B cell (primary cell): ENCODE data around the gene TSPAN9. TPM values are rescaled to one million over a fixed set of nuclear protein-coding genes. Genes with fewer than 3 reads are reported as not detected.

Experiments
- ATAC-seq: fragments of 200-7000 bp; cut with Tn5 transposase; one replicate; pipeline ENCODE4 v1.10.0; 2021; ENCODE audit warnings: low read depth, mild to moderate bottlenecking, moderate number of reproducible peaks, moderate library complexity
- CTCF ChIA-PET: fragments of 350-600 bp; sonication (Branson Sonifier 250); formaldehyde crosslinking; loops from one replicate; lab custom pipeline; 2021; ENCODE audit warnings: antibody characterized with exemption, inconsistent platforms; lab: Charles Lee
- POLR2A ChIA-PET: fragments of 350-600 bp; sonication (Branson Sonifier 250); formaldehyde crosslinking; loops from one replicate; lab custom pipeline; 2021; ENCODE audit warnings: antibody characterized with exemption; lab: Charles Lee
- DNase-seq: peaks from one replicate; pipeline ENCODE4 v3.0.0; 2013
- H2AFZ ChIP-seq: 2 replicates; pipeline ENCODE4 v1.6.1; 2012; ENCODE audit warnings: mild to moderate bottlenecking, low read depth, low read length; ENCODE audit not compliant: insufficient read depth, poor library complexity, severe bottlenecking
- H3K27ac ChIP-seq, 2 donors: 1 replicate in 1 of 2; 2 replicates in 1 of 2; pipeline ENCODE4 v1.5.1; 2012 to 2013; ENCODE audit warnings: low read length in 2 of 2, mild to moderate bottlenecking in 2 of 2, moderate library complexity in 1 of 2
- H3K27me3 ChIP-seq, 4 experiments: fragments of 200-600 bp in 1 of 4; sonication (generic) in 1 of 4; replicated peaks in 1 of 4; 1 replicate in 2 of 4; 2 replicates in 2 of 4; pipeline versions ENCODE4 v1.6.1 to v1.7.0; 2013 to 2016; ENCODE audit warnings: low read length in 3 of 4, mild to moderate bottlenecking in 2 of 4, mixed read lengths in 1 of 4, moderate library complexity in 1 of 4; ENCODE audit not compliant: insufficient read depth in 4 of 4, control insufficient read depth in 3 of 4; ENCODE audit errors: control extremely low read depth in 1 of 4
- H3K36me3 ChIP-seq, 2 experiments: replicated peaks in 1 of 2; 1 replicate in 1 of 2; 2 replicates in 1 of 2; pipeline versions ENCODE4 v1.6.1 to v1.7.1; 2013; ENCODE audit warnings: low read length in 1 of 2; ENCODE audit not compliant: insufficient read depth in 2 of 2, control insufficient read depth in 1 of 2; ENCODE audit errors: control extremely low read depth in 1 of 2, extremely low read depth in 1 of 2
- H3K4me1 ChIP-seq, 2 donors: fragments of 200-600 bp in 1 of 2; sonication (generic) in 1 of 2; 1 replicate in 1 of 2; 2 replicates in 1 of 2; pipeline versions ENCODE4 v1.5.1 to v1.6.1; 2013 to 2017; ENCODE audit warnings: low read length in 2 of 2; ENCODE audit not compliant: control insufficient read depth in 2 of 2, insufficient read depth in 2 of 2
- H3K4me2 ChIP-seq: replicated peaks from 2 replicates; pipeline ENCODE3; 2012; ENCODE audit warnings: mild to moderate bottlenecking, low read depth, low read length; ENCODE audit not compliant: poor library complexity, severe bottlenecking
- H3K4me3 ChIP-seq, 5 experiments: fragments of 200-600 bp in 1 of 5; sonication (generic) in 1 of 5; 1 replicate in 3 of 5; 2 replicates in 2 of 5; pipeline versions ENCODE4 v1.5.1 to v1.7.0; 2011 to 2016; ENCODE audit warnings: low read length in 4 of 5, mild to moderate bottlenecking in 4 of 5, low read depth in 2 of 5, control low read depth in 1 of 5, moderate library complexity in 1 of 5; ENCODE audit not compliant: insufficient read depth in 1 of 5; ENCODE audit errors: control extremely low read depth in 1 of 5, extremely low read depth in 1 of 5
- H3K79me2 ChIP-seq: fragments of 200-600 bp; sonication (generic); one replicate; pipeline ENCODE4 v1.6.0; 2016; ENCODE audit warnings: low read length; ENCODE audit not compliant: control insufficient read depth, insufficient read depth
- H3K9ac ChIP-seq: fragments of 200-600 bp; sonication (generic); 2 replicates; pipeline ENCODE4 v1.6.1; 2017; ENCODE audit warnings: mild to moderate bottlenecking, low read length, moderate library complexity
- H3K9me3 ChIP-seq, 3 donors: one replicate each; pipeline versions ENCODE4 v1.6.1 to v1.7.1; 2013; ENCODE audit warnings: low read length in 2 of 3; ENCODE audit not compliant: control insufficient read depth in 2 of 3, insufficient read depth in 1 of 3; ENCODE audit errors: control extremely low read depth in 1 of 3
- H4K20me1 ChIP-seq: 2 replicates; pipeline ENCODE4 v1.6.0; 2012; ENCODE audit warnings: mild to moderate bottlenecking, low read length; ENCODE audit not compliant: insufficient read depth, control insufficient read depth, poor library complexity, severe bottlenecking
- H3K27ac Mint-ChIP-seq: one replicate; pipeline ENCODE4 v1.8.0; 2021; ENCODE audit warnings: mixed read lengths
- H3K27me3 Mint-ChIP-seq: one replicate; pipeline ENCODE4 v1.8.0; 2021; ENCODE audit warnings: mixed read lengths
- H3K4me1 Mint-ChIP-seq: one replicate; pipeline ENCODE4 v1.8.0; 2021; ENCODE audit warnings: mixed read lengths
- H3K4me3 Mint-ChIP-seq: one replicate; pipeline ENCODE4 v1.8.0; 2021; ENCODE audit warnings: mixed read lengths
- H3K9me3 Mint-ChIP-seq: one replicate; pipeline ENCODE4 v1.8.0; 2022; ENCODE audit warnings: mixed read lengths; ENCODE audit not compliant: insufficient read depth
- CTCF ChIP-seq: fragments of 200-600 bp; IDR thresholded peaks from one replicate; pipeline ENCODE4 v1.8.0; 2022; ENCODE audit warnings: antibody characterized with exemption, mild to moderate bottlenecking
- EZH2 ChIP-seq: IDR thresholded peaks from 2 replicates; pipeline ENCODE4 v1.6.1; 2012; ENCODE audit warnings: borderline replicate concordance, low read depth, mild to moderate bottlenecking, moderate library complexity, low read length; ENCODE audit not compliant: insufficient read depth, poor library complexity, severe bottlenecking
- WGBS: methylation state at CpG from one replicate; pipeline ENCODE4 v1.1.5; 2013; ENCODE audit warnings: missing lambda C conversion rate; ENCODE audit not compliant: insufficient coverage; 5-methylcytosine and 5-hydroxymethylcytosine counted together
- intact Hi-C: fragments of 100-400 bp; cut with micrococcal nuclease; formaldehyde crosslinking; loops from one replicate; pipeline ENCODE4 v1.10.0; 2022
- polyA plus RNA-seq: library from polyadenylated mRNA; depleted of rRNA; stranded (reverse); fragments of >200 nt; gene quantifications from 2 replicates; pipeline ENCODE4 v1.2.3, GENCODE V29; 2012
- total RNA-seq, 2 donors: library from RNA; stranded (reverse); fragments of 120-200 nt in 1 of 2; gene quantifications; 1 replicate in 1 of 2; 2 replicates in 1 of 2; pipeline versions ENCODE4 v1.2.3 to v1.2.4, GENCODE V29; 2013 to 2022

Gene TSPAN9
- total and polyA plus RNA-seq, 2 donors (not counting 1 experiment from before 2014, with no cell fraction given): 0.15 to 0.37 TPM

- ChIA-PET CTCF (no interaction called here), POLR2A (no interaction called here)
- Mint-ChIP-seq H3K27me3 (peaks cover 25% of the 10 kb centered on the region), H3K9me3 (no peaks in the 10 kb centered on the region), H3K4me3 (no peak overlapping the region), H3K27ac (no peak overlapping the region), H3K4me1 (no peaks in the 10 kb centered on the region)
- DNase-seq: no peak
- no peak overlapping the region for H3K4me2 ChIP-seq
- 77% methylated on average over 16 of the region's 16 CpGs for WGBS
- H3K27ac ChIP-seq: no peak overlapping the region
- no peak overlapping the region for H3K9ac ChIP-seq
- H3K79me2 ChIP-seq: no peaks in the 10 kb centered on the region
- peaks cover 0 to 9% (median 0%) of the 10 kb centered on the region in 4 experiments for H3K27me3 ChIP-seq
- ATAC-seq: no peak
- intact Hi-C loops: no loop called here
- no peak overlapping the region for H2AFZ ChIP-seq
- H4K20me1 ChIP-seq: no peaks in the 10 kb centered on the region
- no peaks in the 10 kb centered on the region for H3K36me3 ChIP-seq
- TF ChIP-seq EZH2 (no peak), CTCF (no peak)
- H3K4me3 ChIP-seq: no peak overlapping the region
- H3K4me1 ChIP-seq: no peaks in the 10 kb centered on the region
- no peaks in the 10 kb centered on the region for H3K9me3 ChIP-seq
These were observed 159.4 kb downstream of the TSPAN9 start for GRCh38 chr12:3236345-3237187.

- WGBS: 89% methylated on average over 6 of the region's 11 CpGs
- Histone ChIP-seq H3K9ac (no peak overlapping the region), H3K4me2 (no peak overlapping the region), H3K9me3 (no peaks in the 10 kb centered on the region), H3K4me3 (no peak overlapping the region), H2AFZ (no peak overlapping the region), H3K27me3 (peaks cover 0 to 7% (median 0%) of the 10 kb centered on the region in 4 experiments), H3K4me1 (no peaks in the 10 kb centered on the region), H4K20me1 (no peaks in the 10 kb centered on the region), H3K79me2 (no peaks in the 10 kb centered on the region), H3K27ac (no peak overlapping the region), H3K36me3 (no peaks in the 10 kb centered on the region)
- DNase-seq (no peak), ATAC-seq (no peak)
- ChIA-PET CTCF (no interaction called here), POLR2A (no interaction called here)
- Mint-ChIP-seq H3K27ac (no peak overlapping the region), H3K4me3 (no peak overlapping the region), H3K4me1 (no peaks in the 10 kb centered on the region), H3K27me3 (peaks cover 21% of the 10 kb centered on the region), H3K9me3 (no peaks in the 10 kb centered on the region)
- intact Hi-C loops: no loop called here
- TF ChIP-seq EZH2 (no peak), CTCF (no peak)
These were observed 161.0 kb downstream of the TSPAN9 start for GRCh38 chr12:3238196-3238595.
